HG03097 (cell line): Measurements from ENCODE around the gene NUDT14.

Source experiments
- ATAC-seq: cut with Tn5 transposase; IDR thresholded peaks from one replicate; pipeline ENCODE4 v1.9.1; 2021; ENCODE audit not compliant: unreplicated experiment, low FRiP score

NUDT14 gene

GRCh38 chr14:105200074-105200473 lies 19.0 kb upstream of the NUDT14 start:
- ATAC-seq: no peak

GRCh38 chr14:105199093-105199492 lies 18.0 kb upstream of the NUDT14 start:
- ATAC-seq: no peak

- ATAC-seq: no peak
These were observed 17.5 kb upstream of the NUDT14 start for GRCh38 chr14:105198588-105198987.

- no peak for ATAC-seq
These were observed 16.1 kb upstream of the NUDT14 start for GRCh38 chr14:105197211-105197641.

GRCh38 chr14:105196265-105196960 lies 15.3 kb upstream of the NUDT14 start:
- ATAC-seq: no peak

- ATAC-seq: no peak
These were observed 14.6 kb upstream of the NUDT14 start for GRCh38 chr14:105195522-105196264.

- no peak for ATAC-seq
These were observed 13.9 kb upstream of the NUDT14 start for GRCh38 chr14:105195051-105195450.

- ATAC-seq: no peak
These were observed 13.0 kb upstream of the NUDT14 start for GRCh38 chr14:105193916-105194782.

GRCh38 chr14:105192866-105193731 lies 12.0 kb upstream of the NUDT14 start:
- ATAC-seq: no peak

GRCh38 chr14:105187935-105188524 lies 6.9 kb upstream of the NUDT14 start:
- ATAC-seq: no peak

- ATAC-seq: no peak
These were observed 6.0 kb upstream of the NUDT14 start for GRCh38 chr14:105187116-105187515.

GRCh38 chr14:105185973-105186372 lies 4.9 kb upstream of the NUDT14 start:
- ATAC-seq: no peak

GRCh38 chr14:105185001-105185400 lies 3.9 kb upstream of the NUDT14 start:
- no peak for ATAC-seq

GRCh38 chr14:105184461-105184860 lies 3.3 kb upstream of the NUDT14 start:
- no peak for ATAC-seq

GRCh38 chr14:105182296-105183020 lies 1.3 kb upstream of the NUDT14 start:
- no peak for ATAC-seq

- ATAC-seq: no peak
These were observed 610 bp upstream of the NUDT14 start for GRCh38 chr14:105181549-105182295.

GRCh38 chr14:105179191-105179590 lies 1.9 kb downstream of the NUDT14 start:
- ATAC-seq: no peak

GRCh38 chr14:105178868-105179140 lies 2.3 kb downstream of the NUDT14 start:
- no peak for ATAC-seq
